H1 (cell line): Measurements from ENCODE around the gene BARX1. TPM values are rescaled to one million over a fixed set of nuclear protein-coding genes. Genes with fewer than 3 reads are reported as not detected.

Experiments
- CTCF ChIA-PET: fragments of 300-600 bp; sonication (Branson Sonifier 250); formaldehyde crosslinking; loops from one replicate; lab custom pipeline; 2021; ENCODE audit not compliant: partially characterized antibody; lab: Charles Lee
- POLR2A ChIA-PET: fragments of 300-600 bp; sonication (Branson Sonifier 250); formaldehyde crosslinking; loops from one replicate; lab custom pipeline; 2021; ENCODE audit warnings: inconsistent platforms; ENCODE audit not compliant: partially characterized antibody; lab: Charles Lee
- DNase-seq, 2 experiments: peaks; one replicate each; pipeline versions ENCODE4 v3.0.0 to v3.0.0-alpha.2; 2010 to 2022; ENCODE audit warnings: low spot score in 2 of 2, low read depth in 1 of 2, mixed read lengths in 1 of 2
- FAIRE-seq: peaks from 2 replicates; lab custom pipeline; 2011; peaks lifted over from hg19 to GRCh38; lab: Jason Lieb, UNC
- H2AFZ ChIP-seq: 2 replicates; pipeline ENCODE4 v1.8.1; 2012; ENCODE audit warnings: low read length, inconsistent platforms
- H2AK5ac ChIP-seq: 2 replicates; pipeline ENCODE4 v1.6.1; 2013; ENCODE audit warnings: low read depth, low read length
- H2BK120ac ChIP-seq: replicated peaks from 2 replicates; pipeline ENCODE3; 2013; ENCODE audit warnings: low read depth, low read length, inconsistent platforms
- H2BK12ac ChIP-seq: 2 replicates; pipeline ENCODE4 v1.6.1; 2013; ENCODE audit warnings: low read depth, low read length
- H2BK15ac ChIP-seq: 2 replicates; pipeline ENCODE4 v1.6.1; 2013; ENCODE audit warnings: low read length
- H2BK20ac ChIP-seq: 2 replicates; pipeline ENCODE4 v1.6.1; 2013; ENCODE audit warnings: low read length
- H2BK5ac ChIP-seq: 2 replicates; pipeline ENCODE4 v1.6.1; 2013; ENCODE audit warnings: low read depth, low read length
- H3K14ac ChIP-seq: 2 replicates; pipeline ENCODE4 v1.6.1; 2013; ENCODE audit warnings: inconsistent platforms; ENCODE audit not compliant: insufficient read length
- H3K18ac ChIP-seq: 2 replicates; pipeline ENCODE4 v1.6.1; 2013; ENCODE audit warnings: low read length; ENCODE audit errors: extremely low read depth
- H3K23ac ChIP-seq: 2 replicates; pipeline ENCODE4 v1.6.1; 2013; ENCODE audit warnings: inconsistent platforms; ENCODE audit not compliant: insufficient read length
- H3K23me2 ChIP-seq: 2 replicates; pipeline ENCODE4 v1.6.1; 2013; ENCODE audit warnings: low read depth, low read length
- H3K27ac ChIP-seq: 2 replicates; pipeline ENCODE4 v1.6.1; 2011; ENCODE audit warnings: low read depth, low read length, inconsistent platforms
- H3K27me3 ChIP-seq, 4 experiments: replicated peaks in 1 of 4; 1 replicate in 1 of 4; 2 replicates in 3 of 4; pipeline versions ENCODE4 v1.6.1 to v1.8.1; 2011 to 2013; ENCODE audit warnings: low read length in 3 of 4, mild to moderate bottlenecking in 3 of 4, inconsistent platforms in 2 of 4, mixed read lengths in 2 of 4, moderate library complexity in 1 of 4; ENCODE audit not compliant: control insufficient read depth in 3 of 4, insufficient read depth in 3 of 4; ENCODE audit errors: extremely low read depth in 1 of 4
- H3K36me3 ChIP-seq, 4 experiments: 2 replicates each; pipeline versions ENCODE4 v1.6.1 to v1.8.1; 2011 to 2013; ENCODE audit warnings: mild to moderate bottlenecking in 4 of 4, low read length in 3 of 4, moderate library complexity in 2 of 4, control low read depth in 1 of 4, inconsistent platforms in 1 of 4; ENCODE audit not compliant: insufficient read depth in 4 of 4, control insufficient read depth in 2 of 4
- H3K4ac ChIP-seq: replicated peaks from 2 replicates; pipeline ENCODE3; 2013; ENCODE audit warnings: low read length, low read depth, mixed read lengths, inconsistent platforms; ENCODE audit not compliant: insufficient read length
- H3K4me1 ChIP-seq, 4 experiments: replicated peaks in 1 of 4; 1 replicate in 1 of 4; 2 replicates in 3 of 4; pipeline versions ENCODE4 v1.6.1 to v1.8.1; 2011 to 2013; ENCODE audit warnings: low read length in 3 of 4, inconsistent platforms in 2 of 4, mixed read lengths in 1 of 4; ENCODE audit not compliant: insufficient read depth in 4 of 4, control insufficient read depth in 3 of 4
- H3K4me2 ChIP-seq, 2 experiments: 2 replicates each; pipeline versions ENCODE4 v1.6.1 to v1.8.1; 2011 to 2013; ENCODE audit warnings: low read depth in 2 of 2, low read length in 2 of 2, control low read depth in 1 of 2, inconsistent platforms in 1 of 2, mild to moderate bottlenecking in 1 of 2; ENCODE audit not compliant: insufficient read depth in 1 of 2
- H3K4me3 ChIP-seq, 4 experiments: fragments of 200-600, 300-600 bp in 1 of 4; sonication (generic), shearing (Covaris generic), sonication (Bioruptor Twin) in 1 of 4; 2 replicates each; pipeline versions ENCODE4 v1.5.1 to v1.8.1; 2011 to 2016; ENCODE audit warnings: low read length in 4 of 4, low read depth in 3 of 4, control low read depth in 2 of 4, inconsistent platforms in 2 of 4, mild to moderate bottlenecking in 2 of 4, mixed read lengths in 1 of 4, moderate library complexity in 1 of 4; ENCODE audit not compliant: insufficient read depth in 2 of 4; ENCODE audit errors: extremely low read depth in 1 of 4
- H3K56ac ChIP-seq: replicated peaks from 2 replicates; pipeline ENCODE3; 2013; ENCODE audit warnings: low read depth, mild to moderate bottlenecking, mixed read lengths, low read length, inconsistent platforms; ENCODE audit not compliant: insufficient read length
- H3K79me1 ChIP-seq: 2 replicates; pipeline ENCODE4 v1.6.1; 2013; ENCODE audit warnings: low read depth, low read length, control low read depth
- H3K79me2 ChIP-seq, 2 experiments: 2 replicates each; pipeline versions ENCODE4 v1.6.1 to v1.8.1; 2012 to 2013; ENCODE audit warnings: low read length in 2 of 2, mild to moderate bottlenecking in 2 of 2, inconsistent platforms in 1 of 2; ENCODE audit not compliant: insufficient read depth in 2 of 2, control insufficient read depth in 1 of 2
- H3K9ac ChIP-seq, 4 experiments: replicated peaks in 1 of 4; 1 replicate in 1 of 4; 2 replicates in 3 of 4; pipeline versions ENCODE4 v1.6.1 to v1.8.1; 2011 to 2013; ENCODE audit warnings: low read depth in 3 of 4, low read length in 3 of 4, control low read depth in 2 of 4, mild to moderate bottlenecking in 2 of 4, moderate library complexity in 2 of 4, inconsistent platforms in 1 of 4; ENCODE audit errors: extremely low read depth in 1 of 4
- H3K9me3 ChIP-seq, 2 experiments: 2 replicates each; pipeline versions ENCODE4 v1.6.1 to v1.8.1; 2012 to 2013; ENCODE audit warnings: mild to moderate bottlenecking in 2 of 2, moderate library complexity in 2 of 2, control low read depth in 1 of 2, inconsistent platforms in 1 of 2, low read depth in 1 of 2, low read length in 1 of 2, mixed read lengths in 1 of 2; ENCODE audit not compliant: insufficient read depth in 2 of 2
- H4K20me1 ChIP-seq, 2 experiments: replicated peaks in 1 of 2; 2 replicates each; pipeline versions ENCODE3 to v1.8.1; 2011 to 2013; ENCODE audit warnings: inconsistent platforms in 2 of 2, low read length in 2 of 2, mild to moderate bottlenecking in 1 of 2; ENCODE audit not compliant: insufficient read depth in 2 of 2, control insufficient read depth in 1 of 2
- H4K5ac ChIP-seq: 2 replicates; pipeline ENCODE4 v1.6.1; 2013; ENCODE audit warnings: low read length, low read depth, mixed read lengths, inconsistent platforms; ENCODE audit not compliant: insufficient read length
- H4K8ac ChIP-seq: 2 replicates; pipeline ENCODE4 v1.8.0; 2013; ENCODE audit warnings: mild to moderate bottlenecking, moderate library complexity, low read length, inconsistent platforms; ENCODE audit not compliant: insufficient read depth; ENCODE audit errors: extremely low read depth
- H4K91ac ChIP-seq: replicated peaks from 2 replicates; pipeline ENCODE3; 2013; ENCODE audit warnings: low read length, mixed read lengths, inconsistent platforms; ENCODE audit not compliant: insufficient read length
- EZH2 ChIP-seq: fragments of 200-600 bp; sonication (generic); IDR thresholded peaks from 2 replicates; pipeline ENCODE4 v1.7.1; 2012; ENCODE audit warnings: low read depth, mild to moderate bottlenecking, moderate library complexity, low read length, inconsistent platforms; ENCODE audit not compliant: severe bottlenecking
- KDM4A ChIP-seq: IDR thresholded peaks from one replicate; pipeline ENCODE4 v1.7.1; 2012; ENCODE audit warnings: low read depth, mild to moderate bottlenecking, moderate library complexity, low read length, inconsistent platforms; ENCODE audit not compliant: severe bottlenecking
- SUZ12 ChIP-seq: fragments of 200-600 bp; sonication (generic); IDR thresholded peaks from 2 replicates; pipeline ENCODE4 v1.6.1; 2012; ENCODE audit warnings: mild to moderate bottlenecking, inconsistent platforms, low read length, moderate library complexity, mixed read lengths
- TAF7 ChIP-seq: optimal IDR thresholded peaks from 2 replicates; pipeline ENCODE3; 2011; ENCODE audit warnings: low read depth, mild to moderate bottlenecking, inconsistent platforms, low read length, moderate library complexity, borderline replicate concordance
- WGBS, 2 experiments: shearing (Covaris generic) in 1 of 2; methylation state at CpG; one replicate each; pipeline versions ENCODE4 v1.1.6 to v1.1.7; 2013 to 2015; ENCODE audit warnings: low lambda C conversion rate in 2 of 2, mixed read lengths in 2 of 2, inconsistent platforms in 1 of 2, low coverage in 1 of 2, missing lambda C conversion rate in 1 of 2; ENCODE audit not compliant: insufficient replicate concordance in 2 of 2, insufficient coverage in 1 of 2, insufficient read length in 1 of 2; ENCODE audit errors: extremely low coverage in 1 of 2, missing lambda C conversion rate in 1 of 2; 5-methylcytosine and 5-hydroxymethylcytosine counted together
- polyA plus RNA-seq, 7 experiments: library from polyadenylated mRNA; depleted of rRNA in 3 of 7; stranded (reverse) in 5 of 7; unstranded in 2 of 7; fragments of >200 nt in 5 of 7; fragments of 200-250 nt in 2 of 7; gene quantifications; 1 replicate in 5 of 7; 2 replicates in 1 of 7; 4 replicates in 1 of 7; pipeline versions ENCODE4 v1.2.1 to v1.2.3, GENCODE V29; 2011 to 2013; ENCODE audit warnings: missing spikeins in 2 of 7, mixed read lengths in 2 of 7
- total RNA-seq: library from RNA; stranded (reverse); fragmentation: NEBNext Ultra II Directional; extraction: Animal tissue kit (Norgen Biotek cat#: 25700); gene quantifications from 2 replicates; pipeline ENCODE4 v1.2.1, GENCODE V29; 2021
- TF ChIP-seq, protein P1 (sequence below): IDR thresholded peaks from 2 replicates; pipeline ENCODE4 v1.6.1; 2012; ENCODE audit warnings: inconsistent platforms

Gene BARX1
- total and polyA plus RNA-seq, 2 of the 8 experiments (the other 6 are each of a cell fraction or from before 2014, with no cell fraction given): 0.79 to 2.6 TPM

DNA sequence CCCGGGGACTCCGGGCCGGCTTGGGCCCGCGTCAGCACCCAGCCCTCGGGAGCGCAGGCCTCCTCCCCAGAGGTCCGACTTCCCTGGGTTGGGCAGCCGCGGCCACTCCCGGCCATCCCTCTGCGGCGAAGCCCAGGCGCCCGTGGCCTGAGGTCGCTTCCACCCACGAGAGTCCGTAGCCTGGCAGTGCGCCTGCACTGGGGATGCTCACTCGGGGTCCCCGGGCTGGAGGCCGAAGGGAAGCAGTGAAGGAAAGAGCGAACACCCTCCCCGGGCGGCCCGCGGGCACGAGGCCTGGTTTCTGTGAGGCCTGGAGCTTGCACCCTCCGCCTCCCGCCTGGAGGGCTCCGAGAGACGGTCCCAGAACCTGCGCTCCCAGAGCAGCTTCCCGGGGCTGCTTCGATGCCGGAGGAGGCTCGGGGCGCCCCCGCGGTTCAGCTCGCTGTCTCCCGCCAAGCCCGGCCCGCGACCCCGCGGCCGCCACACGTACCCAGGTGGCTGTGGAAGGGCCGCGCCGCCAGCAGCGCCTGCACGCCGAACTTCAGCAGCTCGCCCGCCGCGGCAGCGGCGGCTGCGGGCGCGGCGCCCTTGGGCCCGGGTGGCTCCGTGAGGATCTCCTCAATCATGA lies 607 bp downstream of the BARX1 start:
- POLR2A ChIA-PET: interaction anchor here (1.0 to 1.5 kb wide), 2 partner anchors 14 to 379 kb away, joined by 3 to 4 read pairs; no protein-coding TSS in a partner anchor
- Histone ChIP-seq H4K8ac (peak overlapping the region; percentile 51; the same call in 1 of the 2 replicates), H3K18ac (peak overlapping the region; percentile 71), H3K4me3 (peak overlapping the region; percentile 1 to 52 (median 23); a peak in 5 of 8 replicates), H3K27ac (no peak overlapping the region), H2AK5ac (peak overlapping the region; percentile 95; the same call in 1 of the 2 replicates), H2BK5ac (no peak overlapping the region), H3K23ac (no peak overlapping the region), H3K36me3 (peaks cover 0 to 13% (median 0%) of the 10 kb centered on the region in 4 experiments; a peak in 1 of 8 replicates), H3K56ac (no peak overlapping the region), H3K9ac (no peak overlapping the region; a peak in 1 of 7 replicates), H3K23me2 (peaks cover 18% of the 10 kb centered on the region), H2BK20ac (no peak overlapping the region), H3K4ac (no peak overlapping the region), H4K20me1 (peaks cover 9 to 34% of the 10 kb centered on the region in 2 experiments), H2AFZ (no peak overlapping the region), H3K27me3 (peaks cover 96 to 99% (median 96%) of the 10 kb centered on the region in 4 experiments), H4K91ac (no peak overlapping the region), H3K9me3 (no peaks in the 10 kb centered on the region)
- CTCF ChIA-PET: interaction anchor here (0.8 to 3.5 kb wide), 6 partner anchors 10 to 272 kb away, joined by 3 to 17 read pairs (median 4); no protein-coding TSS in a partner anchor
- FAIRE-seq (no peak), DNase-seq (peak in 1 of 2 experiments; percentile 79)
- TF ChIP-seq SUZ12 (peak; percentile 89), EZH2 (peak; percentile 73), TAF7 (no peak), KDM4A (peak; percentile 45)
- TF ChIP-seq, protein P1, sequence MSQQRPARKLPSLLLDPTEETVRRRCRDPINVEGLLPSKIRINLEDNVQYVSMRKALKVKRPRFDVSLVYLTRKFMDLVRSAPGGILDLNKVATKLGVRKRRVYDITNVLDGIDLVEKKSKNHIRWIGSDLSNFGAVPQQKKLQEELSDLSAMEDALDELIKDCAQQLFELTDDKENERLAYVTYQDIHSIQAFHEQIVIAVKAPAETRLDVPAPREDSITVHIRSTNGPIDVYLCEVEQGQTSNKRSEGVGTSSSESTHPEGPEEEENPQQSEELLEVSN: peak; percentile 57
- TF ChIP-seq, all 59 proteins: peak for 4
- Histone ChIP-seq H3K79me1 (no peaks in the 10 kb centered on the region), H3K79me2 (no peaks in the 10 kb centered on the region), H2BK15ac (0 out of 2 replicates have a peak overlapping the region, but pooled peaks have one; percentile 81), H3K14ac (no peak overlapping the region), H2BK12ac (peak overlapping the region; percentile 95), H3K4me2 (peak overlapping the region; percentile 62 to 92), H3K4me1 (peaks cover 0 to 60% (median 36%) of the 10 kb centered on the region in 4 experiments; a peak in 6 of 7 replicates), H4K5ac (no peak overlapping the region), H2BK120ac (no peak overlapping the region)
- 3% methylated on average over 39 of the region's 67 CpGs; no CpG with 5 or more reads in 1 of the 2 experiments for WGBS, 2 experiments
